Calu3 (cell line): ENCODE results near the gene ZBBX. TPM values are rescaled to one million over a fixed set of nuclear protein-coding genes. Genes with fewer than 3 reads are reported as not detected.
"Not testable (repeated sequence)": the region's sequence is repeated elsewhere in the genome, so short reads cannot be mapped to it uniquely, and the experiment has no call there.

Experiments
- Bru-seq: library from RNA; stranded (reverse); fragments of 400-500 nt; gene quantifications from one replicate; lab custom pipeline; 2021; lab: Mats Ljungman, UMichigan
- BruChase-seq, 2 experiments: library from RNA; stranded (reverse); fragments of 400-500 nt; gene quantifications; one replicate each; lab custom pipeline; 2021; lab: Mats Ljungman, UMichigan
- BruUV-seq: library from RNA; stranded (reverse); fragments of 400-500 nt; replicated peaks from 2 replicates; lab custom pipeline; 2021; lab: Mats Ljungman, UMichigan
- CTCF ChIA-PET: fragments of 300-600 bp; sonication (Branson Sonifier 250); formaldehyde crosslinking; loops from one replicate; lab custom pipeline; 2022; ENCODE audit warnings: antibody characterized with exemption; lab: Charles Lee
- DNase-seq: peaks from one replicate; pipeline ENCODE4 v3.0.0; 2022
- H3K27ac Mint-ChIP-seq: one replicate; pipeline ENCODE4 v1.8.0; 2022; ENCODE audit warnings: mixed read lengths; ENCODE audit not compliant: unreplicated experiment
- H3K27me3 Mint-ChIP-seq: one replicate; pipeline ENCODE4 v1.8.0; 2022; ENCODE audit warnings: mixed read lengths; ENCODE audit not compliant: unreplicated experiment
- H3K36me3 Mint-ChIP-seq: one replicate; pipeline ENCODE4 v1.8.0; 2022; ENCODE audit warnings: mild to moderate bottlenecking, moderate library complexity, mixed read lengths; ENCODE audit not compliant: insufficient read depth, unreplicated experiment
- H3K4me1 Mint-ChIP-seq: one replicate; pipeline ENCODE4 v1.8.0; 2022; ENCODE audit warnings: mild to moderate bottlenecking, low read depth, mixed read lengths; ENCODE audit not compliant: unreplicated experiment
- H3K4me3 Mint-ChIP-seq: one replicate; pipeline ENCODE4 v1.8.0; 2022; ENCODE audit warnings: mild to moderate bottlenecking, low read depth, moderate library complexity, mixed read lengths; ENCODE audit not compliant: unreplicated experiment
- H3K9me3 Mint-ChIP-seq: one replicate; pipeline ENCODE4 v1.8.0; 2022; ENCODE audit warnings: low read depth, mixed read lengths; ENCODE audit not compliant: unreplicated experiment
- intact Hi-C: fragments of 100-400 bp; cut with micrococcal nuclease; formaldehyde crosslinking; loops from one replicate; pipeline ENCODE4 v1.10.0; 2022; ENCODE audit not compliant: unreplicated experiment
- long read RNA-seq: library from polyadenylated mRNA; stranded (forward); transcript quantifications from one replicate; pipeline ENCODE4 v2.0.0, GENCODE V29; 2022
- total RNA-seq: library from RNA; stranded (reverse); gene quantifications from 2 replicates; pipeline ENCODE4 v1.2.3, GENCODE V29; 2022
- TF ChIP-seq, protein P1 (sequence below): fragments of 200-600 bp; IDR thresholded peaks from one replicate; pipeline ENCODE4 v1.8.0; 2022; ENCODE audit warnings: antibody characterized with exemption; ENCODE audit not compliant: unreplicated experiment

The ZBBX gene, protein sequence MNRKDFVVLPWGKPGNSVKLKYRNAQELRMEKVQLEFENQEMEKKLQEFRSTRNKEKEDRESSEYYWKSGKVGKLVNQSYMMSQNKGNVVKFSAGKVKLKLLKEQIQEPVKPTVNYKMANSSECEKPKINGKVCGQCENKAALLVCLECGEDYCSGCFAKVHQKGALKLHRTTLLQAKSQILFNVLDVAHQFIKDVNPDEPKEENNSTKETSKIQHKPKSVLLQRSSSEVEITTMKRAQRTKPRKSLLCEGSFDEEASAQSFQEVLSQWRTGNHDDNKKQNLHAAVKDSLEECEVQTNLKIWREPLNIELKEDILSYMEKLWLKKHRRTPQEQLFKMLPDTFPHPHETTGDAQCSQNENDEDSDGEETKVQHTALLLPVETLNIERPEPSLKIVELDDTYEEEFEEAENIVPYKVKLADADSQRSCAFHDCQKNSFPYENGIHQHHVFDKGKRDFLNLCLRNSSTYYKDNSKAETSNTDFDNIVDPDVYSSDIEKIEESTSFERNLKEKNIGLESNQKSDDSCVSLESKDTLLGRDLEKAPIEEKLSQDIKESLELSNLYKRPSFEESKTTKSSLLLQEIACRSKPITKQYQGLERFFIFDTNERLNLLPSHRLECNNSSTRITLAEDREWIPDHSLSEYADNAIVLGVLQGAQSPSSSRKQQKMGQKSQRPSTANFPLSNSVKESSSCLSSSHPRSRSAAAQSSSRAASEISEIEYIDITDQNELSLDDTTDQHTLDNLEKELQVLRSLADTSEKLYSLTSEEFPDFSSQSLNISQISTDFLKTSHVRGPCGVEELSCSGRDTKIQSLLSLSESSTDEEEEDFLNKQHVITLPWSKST
- 0.49 and 0.57 TPM in 2 replicates for total RNA-seq
- percentile 19 among the genes with signal in this experiment for Bru-seq, nascent RNA
- percentile 12 among the genes with signal in this experiment for BruChase-seq, experiment 1, labeled RNA remaining after a 6-hour chase
- percentile 15 among the genes with signal in this experiment for BruChase-seq, experiment 2, labeled RNA remaining after a 2-hour chase
- long read RNA-seq, result 0 reads

DNA sequence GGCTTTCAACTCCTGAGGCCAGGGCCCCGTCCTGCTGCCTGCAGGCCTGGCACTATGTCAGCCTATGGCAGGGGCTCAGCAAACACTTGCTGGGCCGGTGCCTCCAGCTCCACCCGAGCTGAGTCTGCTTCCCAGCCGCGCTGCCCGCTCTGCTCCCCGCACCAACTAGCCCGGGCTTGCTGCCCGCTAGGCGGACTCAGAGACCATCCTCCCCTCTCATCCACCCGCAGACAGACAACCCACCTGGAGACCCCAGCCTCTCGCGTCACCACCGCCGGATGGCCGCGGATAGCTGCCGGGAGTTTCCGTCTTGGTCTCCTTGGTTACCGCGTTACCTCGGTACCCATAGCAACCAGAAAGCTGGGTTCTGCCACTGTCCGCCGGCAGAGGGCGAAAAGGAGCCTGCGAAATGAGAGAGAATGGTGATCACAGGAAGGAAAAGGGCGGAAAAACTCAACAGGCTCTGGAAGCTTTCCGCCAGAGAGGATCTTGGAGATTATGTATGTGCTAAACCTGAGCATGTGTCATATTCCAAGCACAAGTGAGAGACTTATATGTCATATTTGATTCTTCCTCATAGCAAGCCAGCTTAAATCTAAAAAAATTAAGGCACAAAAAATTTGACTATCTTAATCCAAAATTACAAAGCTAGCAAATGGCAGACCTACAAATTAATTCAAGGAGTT lies at the start of gene ZBBX:
TSS of gene ZBBX (minus strand) at position 294 of the 686 bp plus-strand sequence. CDS start 7,396 bp downstream, outside the sequence.
- peak; percentile 97 for DNase-seq
- H3K9me3 Mint-ChIP-seq, result no peaks in the 10 kb centered on the region
- no TSS peak for BruUV-seq

DNA sequence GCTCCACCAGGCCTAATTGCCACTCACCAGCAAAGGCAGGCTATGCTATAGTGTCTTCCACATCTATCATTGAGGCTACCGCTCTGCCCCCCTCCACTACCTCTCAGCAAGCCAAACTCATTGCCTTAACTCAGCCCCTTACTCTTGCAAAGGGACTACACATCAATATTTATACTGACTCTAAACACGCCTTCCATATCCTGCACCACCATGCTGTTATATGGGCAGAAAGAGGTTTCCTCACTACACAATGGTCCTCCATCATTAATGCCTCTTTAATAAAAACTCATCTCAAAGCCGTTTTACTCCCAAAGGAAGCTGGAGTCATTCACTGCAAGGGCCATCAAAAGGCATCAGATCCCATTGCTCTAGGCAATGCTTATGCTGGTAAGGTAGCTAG lies 46.9 kb upstream of the ZBBX start:
- H3K4me1 Mint-ChIP-seq, H3K4me3 Mint-ChIP-seq, intact Hi-C loops, BruUV-seq, H3K36me3 Mint-ChIP-seq, H3K9me3 Mint-ChIP-seq, DNase-seq, CTCF ChIA-PET, H3K27ac Mint-ChIP-seq: not testable (repeated sequence)
- H3K27me3 Mint-ChIP-seq, result peaks cover 22% of the 10 kb centered on the region

More for the DNA sequence above, at the start of gene ZBBX:
- CTCF ChIA-PET, result interaction anchor here (0.6 to 2.3 kb wide), 11 partner anchors 11 to 661 kb away, joined by 3 to 25 read pairs (median 4); partner anchors contain the start of genes PDCD10, SERPINI1 and WDR49
- Mint-ChIP-seq H3K27me3 (no peaks in the 10 kb centered on the region), H3K4me3 (peak within 1 kb of the TSS; percentile 80), H3K4me1 (no peaks in the 10 kb centered on the region), H3K36me3 (peaks cover 10% of the 10 kb centered on the region), H3K27ac (peak within 1 kb of the TSS; percentile 62)
- intact Hi-C loops, result loop anchor here (1.0 to 2.0 kb wide), 3 partner anchors 304 to 502 kb away; no protein-coding TSS in a partner anchor
- TF ChIP-seq, protein P1, sequence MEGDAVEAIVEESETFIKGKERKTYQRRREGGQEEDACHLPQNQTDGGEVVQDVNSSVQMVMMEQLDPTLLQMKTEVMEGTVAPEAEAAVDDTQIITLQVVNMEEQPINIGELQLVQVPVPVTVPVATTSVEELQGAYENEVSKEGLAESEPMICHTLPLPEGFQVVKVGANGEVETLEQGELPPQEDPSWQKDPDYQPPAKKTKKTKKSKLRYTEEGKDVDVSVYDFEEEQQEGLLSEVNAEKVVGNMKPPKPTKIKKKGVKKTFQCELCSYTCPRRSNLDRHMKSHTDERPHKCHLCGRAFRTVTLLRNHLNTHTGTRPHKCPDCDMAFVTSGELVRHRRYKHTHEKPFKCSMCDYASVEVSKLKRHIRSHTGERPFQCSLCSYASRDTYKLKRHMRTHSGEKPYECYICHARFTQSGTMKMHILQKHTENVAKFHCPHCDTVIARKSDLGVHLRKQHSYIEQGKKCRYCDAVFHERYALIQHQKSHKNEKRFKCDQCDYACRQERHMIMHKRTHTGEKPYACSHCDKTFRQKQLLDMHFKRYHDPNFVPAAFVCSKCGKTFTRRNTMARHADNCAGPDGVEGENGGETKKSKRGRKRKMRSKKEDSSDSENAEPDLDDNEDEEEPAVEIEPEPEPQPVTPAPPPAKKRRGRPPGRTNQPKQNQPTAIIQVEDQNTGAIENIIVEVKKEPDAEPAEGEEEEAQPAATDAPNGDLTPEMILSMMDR, result peak; percentile 98

DNA sequence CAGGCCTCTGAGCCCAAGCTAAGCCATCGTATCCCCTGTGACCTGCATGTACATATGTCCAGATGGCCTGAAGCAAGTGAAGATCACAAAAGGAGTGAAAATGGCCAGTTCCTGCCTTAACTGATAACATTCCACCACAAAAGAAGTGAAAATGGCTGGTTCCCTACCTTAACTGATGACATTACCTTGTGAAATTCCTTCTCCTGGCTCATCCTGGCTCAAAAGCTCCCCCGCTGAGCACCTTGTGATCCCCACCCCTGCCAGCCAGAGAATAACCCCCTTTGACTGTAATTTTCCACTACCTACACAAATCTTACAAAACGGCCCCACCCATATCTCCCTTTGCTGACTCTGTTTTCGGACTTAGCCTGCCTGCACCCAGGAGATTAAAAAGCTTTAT lies 42.3 kb upstream of the ZBBX start:
- H3K9me3 Mint-ChIP-seq, CTCF ChIA-PET, H3K27ac Mint-ChIP-seq, intact Hi-C loops, BruUV-seq, H3K36me3 Mint-ChIP-seq, H3K4me1 Mint-ChIP-seq, H3K4me3 Mint-ChIP-seq, DNase-seq: not testable (repeated sequence)
- peaks cover 16% of the 10 kb centered on the region for H3K27me3 Mint-ChIP-seq

DNA sequence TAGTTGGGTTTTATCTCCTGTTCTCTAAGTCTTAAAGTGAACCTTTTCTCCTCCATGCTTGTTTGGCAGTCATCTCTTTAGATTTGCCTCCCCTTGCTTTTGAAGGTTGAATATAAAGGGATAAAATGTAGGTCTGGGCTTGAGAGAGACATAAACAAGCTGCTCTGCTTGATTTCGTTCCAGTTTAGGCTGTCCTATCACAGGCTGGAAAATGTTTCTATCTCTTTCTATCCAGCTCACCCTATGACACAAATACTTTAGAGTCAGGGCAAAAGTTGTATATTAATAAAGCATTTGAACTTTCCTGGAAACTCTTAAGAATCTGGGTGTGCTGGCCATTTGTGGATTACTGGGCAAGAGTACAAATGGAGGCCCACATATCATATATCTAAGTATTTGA lies 29.5 kb upstream of the ZBBX start:
- H3K9me3 Mint-ChIP-seq, result peaks cover 1% of the 10 kb centered on the region
- intact Hi-C loops, result loop anchor here (5.0 kb wide), 1 partner anchor 633 kb away; no protein-coding TSS in a partner anchor
- H3K4me3 Mint-ChIP-seq, result no peak overlapping the region
- DNase-seq, result no peak
- no peaks in the 10 kb centered on the region for H3K36me3 Mint-ChIP-seq
- peaks cover 6% of the 10 kb centered on the region for H3K4me1 Mint-ChIP-seq
- TF ChIP-seq, protein P1, result no peak
- no peaks in the 10 kb centered on the region for H3K27me3 Mint-ChIP-seq
- CTCF ChIA-PET, result interaction anchor here (1.0 kb wide), 1 partner anchor 12 kb away, joined by 3 read pairs; no protein-coding TSS in a partner anchor
- no TSS peak for BruUV-seq
- no peak overlapping the region for H3K27ac Mint-ChIP-seq
